Large intestine (tissue), 3 donors: Measurements from ENCODE around the gene INPP4B. TPM values are rescaled to one million over a fixed set of nuclear protein-coding genes. Genes with fewer than 3 reads are reported as not detected.

ENCODE experiments used
- DNase-seq, 2 donors: peaks; one replicate each; pipeline versions ENCODE4 v3.0.0 to v3.0.0-alpha.2; 2013
- H3K27ac ChIP-seq: one replicate; pipeline ENCODE4 v1.5.1; 2013; ENCODE audit warnings: low read length
- H3K27me3 ChIP-seq: 2 replicates; pipeline ENCODE4 v1.6.1; 2013; ENCODE audit warnings: low read length; ENCODE audit not compliant: control insufficient read depth, insufficient read depth
- H3K36me3 ChIP-seq: 2 replicates; pipeline ENCODE4 v1.6.1; 2013; ENCODE audit warnings: low read length; ENCODE audit not compliant: control insufficient read depth, insufficient read depth
- H3K4me1 ChIP-seq: one replicate; pipeline ENCODE4 v1.6.1; 2013; ENCODE audit warnings: low read length; ENCODE audit not compliant: control insufficient read depth, insufficient read depth
- H3K4me3 ChIP-seq: one replicate; pipeline ENCODE4 v1.5.1; 2013; ENCODE audit warnings: low read length
- H3K9me3 ChIP-seq: one replicate; pipeline ENCODE4 v1.6.1; 2013; ENCODE audit warnings: mild to moderate bottlenecking, low read depth, low read length, moderate library complexity; ENCODE audit not compliant: control insufficient read depth
- WGBS: methylation state at CpG from one replicate; pipeline ENCODE4 v1.1.5; 2013; ENCODE audit warnings: low lambda C conversion rate; ENCODE audit not compliant: insufficient coverage; 5-methylcytosine and 5-hydroxymethylcytosine counted together
- polyA plus RNA-seq: library from polyadenylated mRNA; unstranded; fragments of 120-200 nt; gene quantifications from one replicate; pipeline ENCODE4 v1.2.1, GENCODE V29; 2013

Gene INPP4B
- polyA plus RNA-seq, 1 donor: 6.6 TPM

GRCh38 chr4:142393127-142393526 is 453.0 kb downstream of the INPP4B start:
- Histone ChIP-seq H3K27ac (no peak overlapping the region), H3K27me3 (no peaks in the 10 kb centered on the region), H3K36me3 (no peaks in the 10 kb centered on the region), H3K4me1 (no peaks in the 10 kb centered on the region), H3K9me3 (no peaks in the 10 kb centered on the region), H3K4me3 (no peak overlapping the region)
- no peak for DNase-seq
- WGBS: 100% methylated on average over 1 of the region's 4 CpGs

- DNase-seq: no peak
- Histone ChIP-seq H3K4me3 (no peak overlapping the region), H3K27ac (no peak overlapping the region), H3K9me3 (no peaks in the 10 kb centered on the region), H3K4me1 (no peaks in the 10 kb centered on the region), H3K27me3 (no peaks in the 10 kb centered on the region), H3K36me3 (no peaks in the 10 kb centered on the region)
- 57% methylated on average over 1 of the region's 6 CpGs for WGBS
These were observed 459.2 kb downstream of the INPP4B start for GRCh38 chr4:142386856-142387255.

- Histone ChIP-seq H3K4me3 (no peak overlapping the region), H3K9me3 (no peaks in the 10 kb centered on the region), H3K4me1 (no peaks in the 10 kb centered on the region), H3K27ac (no peak overlapping the region), H3K36me3 (no peaks in the 10 kb centered on the region), H3K27me3 (no peaks in the 10 kb centered on the region)
- no peak for DNase-seq
- WGBS: no CpG with 5 or more reads among the region's 8 CpGs
These were observed 459.7 kb downstream of the INPP4B start for GRCh38 chr4:142386449-142386848.

GRCh38 chr4:142383800-142384470 is 462.2 kb downstream of the INPP4B start:
- Histone ChIP-seq H3K4me1 (no peaks in the 10 kb centered on the region), H3K27me3 (no peaks in the 10 kb centered on the region), H3K36me3 (no peaks in the 10 kb centered on the region), H3K4me3 (no peak overlapping the region), H3K27ac (no peak overlapping the region), H3K9me3 (no peaks in the 10 kb centered on the region)
- no CpG with 5 or more reads among the region's 4 CpGs for WGBS
- DNase-seq: no peak

GRCh38 chr4:142383354-142383753 is 462.7 kb downstream of the INPP4B start:
- no peaks in the 10 kb centered on the region for H3K9me3 ChIP-seq
- DNase-seq: no peak
- H3K36me3 ChIP-seq: no peaks in the 10 kb centered on the region
- H3K4me3 ChIP-seq: no peak overlapping the region
- H3K4me1 ChIP-seq: peaks cover 3% of the 10 kb centered on the region
- H3K27ac ChIP-seq: no peak overlapping the region
- H3K27me3 ChIP-seq: no peaks in the 10 kb centered on the region

- H3K9me3 ChIP-seq: no peaks in the 10 kb centered on the region
- H3K4me1 ChIP-seq: peaks cover 6% of the 10 kb centered on the region
- H3K27ac ChIP-seq: no peak overlapping the region
- no peaks in the 10 kb centered on the region for H3K36me3 ChIP-seq
- no peaks in the 10 kb centered on the region for H3K27me3 ChIP-seq
- WGBS: 67% methylated on average over 1 of the region's 5 CpGs
- no peak overlapping the region for H3K4me3 ChIP-seq
- no peak for DNase-seq
These were observed 466.0 kb downstream of the INPP4B start for GRCh38 chr4:142380052-142380602.

GRCh38 chr4:142379277-142380051 is 466.6 kb downstream of the INPP4B start:
- H3K27me3 ChIP-seq: no peaks in the 10 kb centered on the region
- no peak overlapping the region for H3K27ac ChIP-seq
- 0% methylated on average over 1 of the region's 4 CpGs for WGBS
- H3K4me1 ChIP-seq: peaks cover 6% of the 10 kb centered on the region
- H3K36me3 ChIP-seq: no peaks in the 10 kb centered on the region
- DNase-seq: peak in 1 of 2 donors; percentile 12
- H3K4me3 ChIP-seq: no peak overlapping the region
- no peaks in the 10 kb centered on the region for H3K9me3 ChIP-seq

- Histone ChIP-seq H3K4me1 (peaks cover 6% of the 10 kb centered on the region), H3K36me3 (no peaks in the 10 kb centered on the region), H3K9me3 (no peaks in the 10 kb centered on the region), H3K27me3 (no peaks in the 10 kb centered on the region), H3K27ac (no peak overlapping the region), H3K4me3 (no peak overlapping the region)
- no CpG with 5 or more reads among the region's 2 CpGs for WGBS
- no peak for DNase-seq
These were observed 467.9 kb downstream of the INPP4B start for GRCh38 chr4:142378179-142378578.

GRCh38 chr4:142377342-142378091 is 468.6 kb downstream of the INPP4B start:
- DNase-seq: no peak
- no peaks in the 10 kb centered on the region for H3K9me3 ChIP-seq
- H3K36me3 ChIP-seq: no peaks in the 10 kb centered on the region
- no peaks in the 10 kb centered on the region for H3K27me3 ChIP-seq
- H3K4me1 ChIP-seq: peaks cover 6% of the 10 kb centered on the region
- H3K4me3 ChIP-seq: no peak overlapping the region
- WGBS: 72% methylated on average over 2 of the region's 3 CpGs
- H3K27ac ChIP-seq: no peak overlapping the region

- Histone ChIP-seq H3K27ac (no peak overlapping the region), H3K9me3 (no peaks in the 10 kb centered on the region), H3K27me3 (no peaks in the 10 kb centered on the region), H3K4me3 (no peak overlapping the region), H3K36me3 (no peaks in the 10 kb centered on the region), H3K4me1 (peaks cover 6% of the 10 kb centered on the region)
- no peak for DNase-seq
- no CpG with 5 or more reads among the region's 1 CpG for WGBS
These were observed 469.9 kb downstream of the INPP4B start for GRCh38 chr4:142376204-142376603.
